ENCODE results near the gene ACER3.

GRCh38 chr11:76844511-76844910, 16.2 kb upstream of the ACER3 start:
- no peak for TF ChIP-seq SP1 (IDR thresholded peaks at IDR 0.05)
- no peak for TF ChIP-seq FOXK2 (IDR thresholded peaks at IDR 0.05)
- no peak for TF ChIP-seq SUZ12 (IDR thresholded peaks at IDR 0.05)
- no peak for TF ChIP-seq PKNOX1 (IDR thresholded peaks at IDR 0.05)
- no peak for TF ChIP-seq ELF4 (IDR thresholded peaks at IDR 0.05)

Data from HEK293T (cell line).